Esophagus muscularis mucosa (tissue), 4 donors: ENCODE measurements around the gene ANTKMT. TPM values are rescaled to one million over a fixed set of nuclear protein-coding genes. Genes with fewer than 3 reads are reported as not detected.

ENCODE experiments used
- DNase-seq: peaks from one replicate; pipeline ENCODE4 v3.0.0-alpha.2; 2017; ENCODE audit errors: extremely low spot score
- H3K27ac ChIP-seq, 4 donors: fragments of 200-600 bp; sonication (generic); replicated peaks in 1 of 4; 1 replicate in 3 of 4; 2 replicates in 1 of 4; pipeline ENCODE4 v1.5.1; 2016 to 2019; ENCODE audit warnings: mild to moderate bottlenecking in 1 of 4
- H3K27me3 ChIP-seq, 4 donors: fragments of 200-600 bp; sonication (generic); one replicate each; pipeline versions ENCODE4 v1.5.1 to v1.6.0; 2016 to 2019
- H3K36me3 ChIP-seq, 4 donors: fragments of 200-600 bp; sonication (generic); one replicate each; pipeline ENCODE4 v1.5.1; 2016 to 2019
- H3K4me1 ChIP-seq, 4 donors: fragments of 200-600 bp; sonication (generic); one replicate each; pipeline ENCODE4 v1.5.1; 2016 to 2019
- H3K4me3 ChIP-seq, 4 donors: fragments of 200-600 bp; sonication (generic); 1 replicate in 2 of 4; 2 replicates in 2 of 4; pipeline ENCODE4 v1.5.1; 2016 to 2019; ENCODE audit warnings: mild to moderate bottlenecking in 4 of 4, moderate library complexity in 1 of 4
- H3K9me3 ChIP-seq, 4 donors: fragments of 200-600 bp; sonication (generic); 1 replicate in 3 of 4; 2 replicates in 1 of 4; pipeline ENCODE4 v1.5.1; 2016 to 2019
- EP300 ChIP-seq: sonication (generic); formaldehyde crosslinking; IDR thresholded peaks from one replicate; pipeline ENCODE4 v1.6.1; 2017; ENCODE audit warnings: antibody characterized with exemption
- POLR2A ChIP-seq: fragments of 450-650 bp; IDR thresholded peaks from one replicate; pipeline ENCODE4 v1.6.1; 2017; ENCODE audit warnings: antibody characterized with exemption, moderate library complexity, mild to moderate bottlenecking, low read depth
- POLR2AphosphoS5 ChIP-seq, 2 donors: sonication (generic); formaldehyde crosslinking; IDR thresholded peaks; one replicate each; pipeline ENCODE4 v1.6.1; 2017; ENCODE audit warnings: antibody characterized with exemption in 2 of 2
- WGBS: methylation state at CpG from one replicate; pipeline ENCODE4 v1.1.5; 2018; 5-methylcytosine and 5-hydroxymethylcytosine counted together
- intact Hi-C: fragments of 100-400 bp; cut with DNase I; formaldehyde crosslinking; loops from one replicate; pipeline ENCODE4 v1.15.1; 2023
- total RNA-seq, 4 donors: library from RNA; depleted of rRNA; stranded (reverse); fragments of >200 nt; gene quantifications; one replicate each; pipeline versions ENCODE4 v1.1.0 to v1.2.1, GENCODE V29; 2016
- TF ChIP-seq, protein P1 (sequence below), 3 experiments: fragments of 200-600 bp in 2 of 3; fragments of 450-650 bp in 1 of 3; sonication (generic) in 2 of 3; IDR thresholded peaks; one replicate each; pipeline ENCODE4 v1.5.1; 2017 to 2019; ENCODE audit warnings: antibody characterized with exemption in 3 of 3, mild to moderate bottlenecking in 2 of 3, moderate library complexity in 1 of 3

The ANTKMT gene
- total RNA-seq, 4 donors from 2014 or later = 26.5 to 48.6 (median 40.3) TPM

DNA sequence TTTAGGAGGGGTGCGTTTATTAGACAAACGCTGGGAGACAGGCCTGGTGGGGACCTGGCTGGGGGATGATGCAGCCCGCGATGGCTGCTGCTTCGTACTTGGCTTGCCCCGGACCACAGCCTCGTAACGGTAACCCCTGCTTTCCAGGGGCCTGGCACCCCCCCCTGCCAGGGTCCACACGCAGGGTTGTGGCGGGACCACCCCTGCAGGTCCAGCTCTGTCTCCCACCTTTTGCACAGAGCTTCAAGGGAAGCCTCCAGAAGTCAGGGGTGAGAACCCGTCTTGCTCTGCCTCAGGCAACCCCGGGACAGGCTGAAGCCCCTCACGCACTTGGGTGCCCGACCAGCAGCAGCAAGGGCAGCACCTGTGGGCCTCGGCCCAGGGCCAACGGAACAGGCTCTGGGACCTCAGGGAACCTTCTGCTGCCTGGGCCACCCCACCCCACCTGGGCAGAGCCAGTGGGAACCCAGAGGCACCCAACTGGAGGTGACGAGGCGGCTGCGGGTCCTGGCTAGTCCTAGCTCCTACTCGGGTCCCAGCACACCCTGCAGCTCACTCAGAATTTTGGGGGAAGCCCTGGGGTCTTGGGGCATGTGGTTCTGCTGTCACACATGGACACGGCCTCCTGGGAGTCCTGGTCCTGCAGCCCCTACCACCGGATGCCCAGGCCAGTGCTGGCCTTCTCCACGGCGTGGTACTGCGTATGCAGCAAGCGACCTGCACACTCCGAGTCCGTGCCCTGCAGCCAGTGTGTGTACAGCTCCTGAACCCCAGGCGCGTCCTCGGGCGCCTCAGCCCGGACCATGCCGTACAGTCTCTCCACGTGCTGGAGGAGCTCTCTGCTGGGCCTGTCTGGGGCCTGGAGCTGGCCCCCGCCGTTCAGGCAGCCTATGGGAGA, 9.1 kb downstream of the ANTKMT start:
- intact Hi-C loops = no loop called here
- peaks cover 24 to 54% (median 49%) of the 10 kb centered on the region in 4 donors for H3K36me3 ChIP-seq
- WGBS = 80% methylated on average over 15 of the region's 37 CpGs

DNA sequence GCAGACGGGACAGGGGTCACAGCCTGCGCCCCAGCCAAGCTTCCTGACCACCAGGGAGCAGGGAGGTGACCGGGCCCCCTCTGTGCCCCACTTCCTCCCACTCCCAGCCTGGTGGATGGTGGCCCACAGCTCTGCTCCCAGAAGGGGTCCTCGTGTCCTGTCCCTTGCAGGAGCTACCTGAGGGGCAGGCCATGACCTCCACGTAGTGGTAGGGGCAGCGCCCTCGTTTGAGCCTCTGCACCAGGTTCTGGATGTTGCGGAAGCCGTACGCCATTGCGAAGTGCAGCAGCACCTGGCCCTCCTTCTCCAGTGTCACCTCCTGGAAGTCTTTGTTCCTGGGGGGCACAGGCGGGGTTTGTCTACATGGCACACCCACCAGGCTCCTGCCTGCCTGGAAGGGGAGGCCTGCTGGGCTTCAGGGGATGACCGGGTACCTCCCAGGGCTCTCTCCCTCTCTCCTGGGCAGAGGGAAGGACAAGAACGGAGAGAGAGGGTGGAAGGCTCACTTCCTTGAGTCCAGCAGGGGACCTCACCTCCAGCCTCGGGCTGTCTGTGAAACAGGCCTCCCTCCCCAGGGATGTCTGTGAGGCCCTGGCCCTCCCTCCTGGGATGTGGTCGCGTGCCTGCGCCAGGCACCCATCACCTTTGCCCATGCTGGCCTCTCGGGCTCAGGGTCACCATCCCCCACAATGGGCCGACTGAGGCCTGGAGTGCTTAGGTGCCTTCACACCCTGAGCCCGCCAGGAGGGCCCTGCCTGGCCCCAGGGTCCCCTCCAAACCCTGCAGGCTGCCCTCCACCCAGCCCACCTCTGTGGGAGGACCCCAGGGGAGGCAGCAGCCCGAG, 9.9 kb downstream of the ANTKMT start:
- no peak for DNase-seq
- 79% methylated on average over 17 of the region's 22 CpGs for WGBS
- peaks cover 26 to 35% (median 32%) of the 10 kb centered on the region in 4 donors for H3K4me1 ChIP-seq
- H3K27ac ChIP-seq = no peak overlapping the region
- peaks cover 0 to 35% (median 21%) of the 10 kb centered on the region in 4 donors for H3K27me3 ChIP-seq
- H3K9me3 ChIP-seq = no peaks in the 10 kb centered on the region
- H3K36me3 ChIP-seq = peaks cover 29 to 62% (median 58%) of the 10 kb centered on the region in 4 donors
- no peak overlapping the region for H3K4me3 ChIP-seq
- intact Hi-C loops = no loop called here
- TF ChIP-seq, protein P1, sequence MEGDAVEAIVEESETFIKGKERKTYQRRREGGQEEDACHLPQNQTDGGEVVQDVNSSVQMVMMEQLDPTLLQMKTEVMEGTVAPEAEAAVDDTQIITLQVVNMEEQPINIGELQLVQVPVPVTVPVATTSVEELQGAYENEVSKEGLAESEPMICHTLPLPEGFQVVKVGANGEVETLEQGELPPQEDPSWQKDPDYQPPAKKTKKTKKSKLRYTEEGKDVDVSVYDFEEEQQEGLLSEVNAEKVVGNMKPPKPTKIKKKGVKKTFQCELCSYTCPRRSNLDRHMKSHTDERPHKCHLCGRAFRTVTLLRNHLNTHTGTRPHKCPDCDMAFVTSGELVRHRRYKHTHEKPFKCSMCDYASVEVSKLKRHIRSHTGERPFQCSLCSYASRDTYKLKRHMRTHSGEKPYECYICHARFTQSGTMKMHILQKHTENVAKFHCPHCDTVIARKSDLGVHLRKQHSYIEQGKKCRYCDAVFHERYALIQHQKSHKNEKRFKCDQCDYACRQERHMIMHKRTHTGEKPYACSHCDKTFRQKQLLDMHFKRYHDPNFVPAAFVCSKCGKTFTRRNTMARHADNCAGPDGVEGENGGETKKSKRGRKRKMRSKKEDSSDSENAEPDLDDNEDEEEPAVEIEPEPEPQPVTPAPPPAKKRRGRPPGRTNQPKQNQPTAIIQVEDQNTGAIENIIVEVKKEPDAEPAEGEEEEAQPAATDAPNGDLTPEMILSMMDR (IDR thresholded peaks at IDR 0.05) = no peak
- TF ChIP-seq EP300 (no peak), POLR2AphosphoS5 (IDR thresholded peaks at IDR 0.05) (no peak), POLR2A (no peak)

More for the DNA sequence above, 9.1 kb downstream of the ANTKMT start:
- Histone ChIP-seq H3K4me3 (no peak overlapping the region), H3K4me1 (peaks cover 26 to 35% (median 32%) of the 10 kb centered on the region in 4 donors), H3K9me3 (no peaks in the 10 kb centered on the region), H3K27me3 (peaks cover 0 to 43% (median 24%) of the 10 kb centered on the region in 4 donors), H3K27ac (no peak overlapping the region)
- no peak for DNase-seq
- TF ChIP-seq EP300 (no peak), POLR2A (no peak), POLR2AphosphoS5 (IDR thresholded peaks at IDR 0.05) (no peak)
- TF ChIP-seq, protein P1 (IDR thresholded peaks at IDR 0.05) = no peak

DNA sequence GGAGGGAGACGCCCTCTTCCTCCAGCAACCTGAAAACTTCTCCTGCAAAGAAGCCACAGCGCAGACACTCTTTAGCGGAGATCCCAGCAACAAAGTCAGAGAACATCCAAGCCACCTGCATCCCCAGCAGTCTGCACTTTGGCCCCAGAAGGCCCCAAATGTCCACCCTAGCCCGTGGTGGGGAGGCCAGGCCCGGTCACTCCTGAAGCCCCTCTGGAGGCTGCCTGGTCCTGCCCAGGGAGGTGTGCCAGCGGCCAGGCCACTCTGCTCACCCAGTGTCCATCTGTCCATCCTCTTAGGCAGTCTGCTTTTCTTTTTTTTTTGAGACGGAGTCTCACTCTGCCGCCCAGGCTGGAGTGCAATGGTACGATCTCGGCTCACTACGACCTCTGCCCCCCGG, 11.4 kb downstream of the ANTKMT start:
- H3K27me3 ChIP-seq = peaks cover 0 to 20% (median 8%) of the 10 kb centered on the region in 4 donors
- no peak overlapping the region for H3K4me3 ChIP-seq
- no peak for TF ChIP-seq POLR2AphosphoS5 (IDR thresholded peaks at IDR 0.05)
- TF ChIP-seq POLR2A = no peak
- no peak for TF ChIP-seq EP300
- TF ChIP-seq, protein P1 (IDR thresholded peaks at IDR 0.05) = no peak
- 93% methylated on average over 11 of the region's 12 CpGs for WGBS
- no peaks in the 10 kb centered on the region for H3K9me3 ChIP-seq
- intact Hi-C loops = no loop called here
- H3K27ac ChIP-seq = no peak overlapping the region
- H3K4me1 ChIP-seq = peaks cover 17 to 20% (median 18%) of the 10 kb centered on the region in 4 donors
- H3K36me3 ChIP-seq = peaks cover 43 to 77% (median 72%) of the 10 kb centered on the region in 4 donors
- no peak for DNase-seq

DNA sequence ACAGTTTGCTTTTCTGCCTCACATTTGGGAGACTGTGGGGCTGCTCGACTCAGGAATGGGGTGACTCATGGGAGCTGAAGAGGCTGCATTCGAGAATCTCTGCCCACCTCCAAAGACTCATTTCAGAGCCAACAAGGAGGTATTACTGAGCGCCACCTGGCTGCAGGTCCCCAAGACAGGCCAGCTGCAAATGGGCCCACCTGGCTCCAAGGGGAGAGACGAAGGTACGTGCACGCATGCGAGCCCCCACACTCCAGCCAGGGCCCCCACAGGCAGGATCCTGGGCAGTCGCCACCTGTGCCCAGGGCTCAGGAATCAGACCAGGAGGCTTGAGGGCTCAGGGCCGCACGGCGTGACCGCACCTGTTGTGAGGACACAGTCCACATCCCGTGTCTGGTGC, 12.0 kb downstream of the ANTKMT start:
- TF ChIP-seq EP300 = no peak
- no peak for TF ChIP-seq POLR2AphosphoS5 (IDR thresholded peaks at IDR 0.05)
- TF ChIP-seq, protein P1 (IDR thresholded peaks at IDR 0.05) = no peak
- TF ChIP-seq POLR2A = no peak
- Histone ChIP-seq H3K4me3 (no peak overlapping the region), H3K36me3 (peaks cover 44 to 83% (median 78%) of the 10 kb centered on the region in 4 donors), H3K27ac (no peak overlapping the region), H3K27me3 (peaks cover 0 to 14% (median 4%) of the 10 kb centered on the region in 4 donors), H3K4me1 (peaks cover 11 to 14% (median 12%) of the 10 kb centered on the region in 4 donors), H3K9me3 (no peaks in the 10 kb centered on the region)
- intact Hi-C loops = no loop called here
- WGBS = 85% methylated on average over 5 of the region's 13 CpGs
- DNase-seq = no peak
